Right atrium auricular region (tissue), 2 donors: ENCODE results near the gene GATA3. TPM values are rescaled to one million over a fixed set of nuclear protein-coding genes. Genes with fewer than 3 reads are reported as not detected.

ENCODE experiments used
- DNase-seq: peaks from one replicate; pipeline ENCODE4 v3.0.0-alpha.2; 2019; ENCODE audit warnings: low spot score
- H3K27ac ChIP-seq, 2 donors: fragments of 200-600 bp; sonication (generic); 1 replicate in 1 of 2; 2 replicates in 1 of 2; pipeline ENCODE4 v1.5.1; 2016 to 2019
- H3K27me3 ChIP-seq, 2 donors: fragments of 200-600 bp; sonication (generic); one replicate each; pipeline versions ENCODE4 v1.5.1 to v1.6.0; 2017 to 2019
- H3K36me3 ChIP-seq: fragments of 200-600 bp; sonication (generic); one replicate; pipeline ENCODE4 v1.5.1; 2016
- H3K4me1 ChIP-seq, 2 donors: fragments of 200-600 bp; sonication (generic); one replicate each; pipeline versions ENCODE4 v1.5.1 to v1.6.0; 2017 to 2019
- H3K4me3 ChIP-seq, 2 donors: fragments of 200-600 bp; sonication (generic); 1 replicate in 1 of 2; 2 replicates in 1 of 2; pipeline ENCODE4 v1.5.1; 2017 to 2019; ENCODE audit warnings: mild to moderate bottlenecking in 1 of 2, moderate library complexity in 1 of 2
- H3K9me3 ChIP-seq, 2 donors: fragments of 200-600 bp; sonication (generic); one replicate each; pipeline ENCODE4 v1.5.1; 2019
- CTCF ChIP-seq, 2 donors: fragments of 200-600 bp; sonication (generic); IDR thresholded peaks; one replicate each; pipeline ENCODE4 v1.5.1; 2019; ENCODE audit warnings: antibody characterized with exemption in 2 of 2
- total RNA-seq, 2 donors: library from RNA; depleted of rRNA; stranded (reverse); fragments of >200 nt; gene quantifications; one replicate each; pipeline ENCODE4 v1.1.0, GENCODE V29; 2016

Gene GATA3
- total RNA-seq, 2 donors from 2014 or later = 0.52 to 1.4 TPM

- Histone ChIP-seq H3K4me1 (no peaks in the 10 kb centered on the region), H3K36me3 (no peaks in the 10 kb centered on the region), H3K27me3 (no peaks in the 10 kb centered on the region), H3K27ac (no peak overlapping the region), H3K9me3 (no peaks in the 10 kb centered on the region), H3K4me3 (no peak overlapping the region)
- DNase-seq = no peak
- TF ChIP-seq CTCF (IDR thresholded peaks at IDR 0.05) = no peak
These were observed 20.4 kb downstream of the GATA3 start for GRCh38 chr10:8074881-8075280.

DNA sequence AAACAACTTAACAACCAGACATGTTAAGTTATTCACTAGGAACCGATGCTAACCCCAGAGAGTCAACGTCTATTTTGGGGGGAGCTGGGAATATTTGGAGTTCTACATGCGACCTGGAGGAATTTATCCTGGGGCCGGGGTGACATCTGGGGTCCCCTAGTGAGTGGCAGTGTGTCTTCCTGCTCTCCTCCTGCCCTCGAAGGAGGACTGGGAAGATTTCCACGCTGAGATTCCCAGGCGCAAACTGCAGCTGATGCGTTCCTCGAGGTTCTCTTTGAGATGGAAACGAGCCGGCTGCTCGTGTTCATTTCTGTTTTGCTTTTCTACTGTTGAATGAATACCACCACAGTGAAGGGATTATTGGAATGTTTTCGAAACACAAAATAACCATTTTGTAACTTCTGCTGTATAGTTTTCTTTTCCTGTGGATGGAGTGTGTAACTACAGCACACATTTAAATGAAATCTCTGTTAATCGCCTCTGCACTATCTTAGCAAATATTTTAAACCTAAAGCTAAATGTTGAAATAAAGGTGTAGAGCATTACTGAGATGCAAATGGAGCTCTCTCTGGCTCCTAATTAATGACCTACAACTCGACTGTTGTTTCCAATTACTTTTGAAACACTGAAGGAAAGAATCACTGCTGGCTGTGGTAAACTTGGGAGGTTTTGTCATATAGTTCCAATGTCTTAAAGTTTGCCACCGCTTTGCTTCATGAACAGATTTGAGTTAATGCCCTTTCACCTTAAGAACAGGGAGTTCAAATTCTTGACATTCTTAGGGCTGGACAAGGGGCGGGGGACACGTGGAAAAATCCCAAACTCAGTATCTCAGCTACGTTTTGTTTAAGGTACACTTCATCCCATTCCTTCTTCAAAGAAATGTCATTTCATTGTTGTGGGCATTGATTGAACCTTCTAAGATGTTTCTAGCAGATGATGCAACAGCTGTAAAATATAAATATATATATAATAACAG, 21.1 kb downstream of the GATA3 start:
- Histone ChIP-seq H3K36me3 (no peaks in the 10 kb centered on the region), H3K27ac (no peak overlapping the region), H3K4me3 (no peak overlapping the region), H3K27me3 (no peaks in the 10 kb centered on the region), H3K9me3 (no peaks in the 10 kb centered on the region), H3K4me1 (no peaks in the 10 kb centered on the region)
- no peak for DNase-seq
- no peak for TF ChIP-seq CTCF (IDR thresholded peaks at IDR 0.05)

DNA sequence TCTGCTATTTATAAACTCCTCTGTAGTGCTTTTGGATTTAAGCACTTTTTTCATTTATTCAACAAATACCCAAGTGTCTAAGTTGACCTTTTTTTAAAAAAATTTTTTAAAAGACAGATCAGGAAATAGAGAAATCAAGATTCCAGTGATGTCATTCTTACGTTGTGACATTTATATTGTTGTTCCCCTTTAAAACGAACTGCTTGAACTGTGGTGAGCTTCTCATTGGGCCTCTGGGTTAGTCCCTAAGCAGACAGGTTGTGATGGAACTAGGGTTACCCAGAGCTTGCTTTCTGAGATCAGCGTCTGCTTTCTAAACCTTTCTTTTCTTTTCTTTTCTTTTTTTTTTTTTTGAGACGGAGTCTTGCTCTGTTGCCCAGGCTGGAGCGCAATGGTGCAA, 22.4 kb downstream of the GATA3 start:
- Histone ChIP-seq H3K27me3 (no peaks in the 10 kb centered on the region), H3K36me3 (no peaks in the 10 kb centered on the region), H3K9me3 (no peaks in the 10 kb centered on the region), H3K4me1 (no peaks in the 10 kb centered on the region), H3K27ac (no peak overlapping the region), H3K4me3 (no peak overlapping the region)
- no peak for TF ChIP-seq CTCF (IDR thresholded peaks at IDR 0.05)
- DNase-seq = no peak

- Histone ChIP-seq H3K36me3 (no peaks in the 10 kb centered on the region), H3K27ac (no peak overlapping the region), H3K4me3 (no peak overlapping the region), H3K9me3 (no peaks in the 10 kb centered on the region), H3K4me1 (no peaks in the 10 kb centered on the region), H3K27me3 (no peaks in the 10 kb centered on the region)
- DNase-seq = no peak
- no peak for TF ChIP-seq CTCF (IDR thresholded peaks at IDR 0.05)
These were observed 23.5 kb downstream of the GATA3 start for GRCh38 chr10:8078027-8078426.

- no peaks in the 10 kb centered on the region for H3K36me3 ChIP-seq
- H3K4me1 ChIP-seq = no peaks in the 10 kb centered on the region
- no peak for DNase-seq
- H3K27ac ChIP-seq = no peak overlapping the region
- no peak for TF ChIP-seq CTCF (IDR thresholded peaks at IDR 0.05)
- no peaks in the 10 kb centered on the region for H3K27me3 ChIP-seq
- no peaks in the 10 kb centered on the region for H3K9me3 ChIP-seq
- H3K4me3 ChIP-seq = no peak overlapping the region
These were observed 24.6 kb downstream of the GATA3 start for GRCh38 chr10:8079126-8079525.
